ENCODE results near the gene MORN1. TPM values are rescaled to one million over a fixed set of nuclear protein-coding genes. Genes with fewer than 3 reads are reported as not detected.
A peak's percentile ranks its signal among the peaks of the same experiment; 100 is the strongest.

The MORN1 gene
- total and polyA plus RNA-seq, 2 of the 8 experiments (the other 6 are each of a cell fraction or from before 2014, with no cell fraction given): 5.0 to 9.1 TPM

DNA sequence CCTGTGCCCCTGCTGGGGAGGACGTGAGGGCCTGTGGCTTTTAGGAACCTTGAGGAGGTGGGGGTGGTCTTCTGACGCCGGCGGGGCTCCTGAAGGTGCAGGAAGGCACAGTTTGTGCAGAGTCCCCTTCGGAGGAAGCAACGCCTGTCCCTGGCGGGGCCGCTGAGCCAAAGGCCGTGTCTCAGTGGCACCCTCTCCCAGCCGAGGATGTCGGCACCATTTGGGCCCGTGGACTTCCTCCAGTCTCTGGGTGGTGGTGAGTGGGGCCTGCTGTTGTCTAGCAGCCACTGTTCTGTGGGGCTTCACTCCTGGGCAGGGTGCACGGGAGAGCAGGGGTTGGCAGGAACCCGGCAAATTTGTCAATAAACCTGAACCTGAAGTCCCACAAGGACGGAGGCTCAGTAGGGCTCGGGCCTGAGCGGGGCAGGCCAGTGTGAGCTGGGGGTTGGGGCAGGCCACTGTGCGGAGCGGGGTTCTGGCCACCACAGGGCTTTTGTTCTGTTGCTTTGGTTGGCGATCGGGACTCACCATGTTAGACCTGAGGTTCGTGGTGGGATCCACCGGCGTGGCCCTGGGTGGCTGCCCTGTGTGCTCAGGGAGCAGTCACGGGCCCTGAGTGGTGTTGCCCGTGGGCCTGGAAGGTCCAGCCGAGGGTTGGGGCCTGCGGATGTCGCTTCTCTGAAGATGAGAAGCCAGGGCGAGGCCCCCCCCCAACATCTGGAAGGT is 98.5 kb downstream of the MORN1 start:
- ChIA-PET POLR2A (ENCODE audit: partially characterized antibody) (interaction anchor here (1.3 to 1.4 kb wide), 2 partner anchors 7 to 10 kb away, joined by 3 read pairs; no protein-coding TSS in a partner anchor), CTCF (ENCODE audit: partially characterized antibody) (interaction anchor here (0.7 to 2.1 kb wide), 4 partner anchors 11 to 88 kb away, joined by 4 to 9 read pairs (median 4); no protein-coding TSS in a partner anchor)
- Histone ChIP-seq H3K23ac (ENCODE audit: insufficient read length) (no peak overlapping the region), H3K18ac (ENCODE audit: extremely low read depth, low read length) (no peak overlapping the region), H3K9ac (replicated peaks in 1 of 4; ENCODE audit: extremely low read depth in 1 of 4, low read depth in 3 of 4, low read length in 3 of 4) (no peak overlapping the region), H3K23me2 (ENCODE audit: low read depth, low read length) (no peaks in the 10 kb centered on the region), H3K79me2 (ENCODE audit: control insufficient read depth in 1 of 2, insufficient read depth in 2 of 2, low read length in 2 of 2) (peaks cover 14 to 96% of the 10 kb centered on the region in 2 experiments; a peak in 3 of 4 replicates), H4K8ac (ENCODE audit: extremely low read depth, insufficient read depth, low read length) (no peak overlapping the region; the same call in 1 of the 2 replicates), H3K4ac (replicated peaks; ENCODE audit: insufficient read length, low read depth, low read length) (no peak overlapping the region), H3K79me1 (ENCODE audit: low read depth, low read length) (peaks cover 46% of the 10 kb centered on the region), H2BK20ac (ENCODE audit: low read length) (no peak overlapping the region), H3K4me2 (ENCODE audit: insufficient read depth in 1 of 2, low read depth in 2 of 2, low read length in 2 of 2) (no peak overlapping the region), H4K5ac (ENCODE audit: insufficient read length, low read depth, low read length) (no peak overlapping the region), H2BK120ac (replicated peaks; ENCODE audit: low read depth, low read length) (no peak overlapping the region), H3K36me3 (ENCODE audit: control insufficient read depth in 2 of 4, insufficient read depth in 4 of 4, low read length in 3 of 4) (peaks cover 0 to 2% (median 0%) of the 10 kb centered on the region in 4 experiments; a peak in 2 of 8 replicates), H3K27ac (ENCODE audit: low read depth, low read length) (no peak overlapping the region), H3K27me3 (replicated peaks in 1 of 4; ENCODE audit: control insufficient read depth in 3 of 4, extremely low read depth in 1 of 4, insufficient read depth in 3 of 4, low read length in 3 of 4) (no peaks in the 10 kb centered on the region), H2BK5ac (ENCODE audit: low read depth, low read length) (peak overlapping the region; percentile 24; the same call in 1 of the 2 replicates), H4K91ac (replicated peaks; ENCODE audit: insufficient read length, low read length) (no peak overlapping the region), H2AFZ (ENCODE audit: low read length) (no peak overlapping the region), H2BK15ac (ENCODE audit: low read length) (no peak overlapping the region), H2AK5ac (ENCODE audit: low read depth, low read length) (0 out of 2 replicates have a peak overlapping the region, but pooled peaks have one; percentile 53), H3K56ac (replicated peaks; ENCODE audit: insufficient read length, low read depth, low read length) (no peak overlapping the region), H2BK12ac (ENCODE audit: low read depth, low read length) (peak overlapping the region; percentile 80; the same call in 1 of the 2 replicates), H3K9me3 (ENCODE audit: insufficient read depth in 2 of 2, low read depth in 1 of 2, low read length in 1 of 2) (no peaks in the 10 kb centered on the region), H3K14ac (ENCODE audit: insufficient read length) (no peak overlapping the region), H3K4me3 (ENCODE audit: extremely low read depth in 1 of 4, insufficient read depth in 2 of 4, low read depth in 3 of 4, low read length in 4 of 4) (no peak overlapping the region), H3K4me1 (replicated peaks in 1 of 4; ENCODE audit: control insufficient read depth in 3 of 4, insufficient read depth in 4 of 4, low read length in 3 of 4) (peaks cover 0 to 25% (median 17%) of the 10 kb centered on the region in 4 experiments; a peak in 5 of 7 replicates), H4K20me1 (replicated peaks in 1 of 2; ENCODE audit: control insufficient read depth in 1 of 2, insufficient read depth in 2 of 2, low read length in 2 of 2) (peaks cover 34 to 52% of the 10 kb centered on the region in 2 experiments)
- FAIRE-seq (no peak), DNase-seq (ENCODE audit: low read depth in 1 of 2, low spot score in 2 of 2) (no peak)
- TF ChIP-seq HDAC2 (IDR thresholded peaks at IDR 0.05; ENCODE audit: borderline replicate concordance in 1 of 2, low read depth in 2 of 2, low read length in 2 of 2) (no peak), JUND (IDR thresholded peaks at IDR 0.05; ENCODE audit: low read length) (no peak), POU5F1 (IDR thresholded peaks at IDR 0.05; ENCODE audit: low read depth, low read length) (no peak), TBP (IDR thresholded peaks at IDR 0.05; ENCODE audit: low read depth, low read length) (no peak), KDM5A (IDR thresholded peaks at IDR 0.05; ENCODE audit: low read length) (no peak), RXRA (IDR thresholded peaks at IDR 0.05; ENCODE audit: insufficient read depth, low read depth, low read length) (no peak), NANOG (IDR thresholded peaks at IDR 0.05; ENCODE audit: insufficient read depth, low read depth, low read length, poor library complexity, severe bottlenecking) (no peak)
- WGBS, 2 experiments (ENCODE audit: extremely low coverage in 1 of 2, insufficient coverage in 1 of 2, insufficient read length in 1 of 2, insufficient replicate concordance in 2 of 2, low coverage in 1 of 2, low lambda C conversion rate in 2 of 2, missing lambda C conversion rate in 1 of 2): 90% methylated on average over 29 of the region's 30 CpGs; no CpG with 5 or more reads in 1 of the 2 experiments

All from H1 (cell line).